OCI-LY7 (cell line): ENCODE data around the gene CGNL1. TPM values are rescaled to one million over a fixed set of nuclear protein-coding genes. Genes with fewer than 3 reads are reported as not detected.

ENCODE experiments used
- BruUV-seq: library from RNA; stranded (reverse); fragments of 400-500 nt; replicated peaks from 2 replicates; lab custom pipeline; 2021; lab: Mats Ljungman, UMichigan
- CTCF ChIA-PET: fragments of 300-600 bp; sonication (Branson Sonifier 250); formaldehyde crosslinking; loops from one replicate; lab custom pipeline; 2022; ENCODE audit warnings: antibody characterized with exemption; ENCODE audit not compliant: unreplicated experiment; lab: Charles Lee
- POLR2A ChIA-PET: fragments of 300-600 bp; sonication (Branson Sonifier 250); formaldehyde crosslinking; loops from one replicate; lab custom pipeline; 2022; ENCODE audit warnings: antibody characterized with exemption; lab: Charles Lee
- DNase-seq: peaks from one replicate; pipeline ENCODE4 v3.0.0-alpha.2; 2015; ENCODE audit warnings: low spot score
- H2AFZ ChIP-seq: fragments of 200-600 bp; sonication (generic), shearing (Covaris generic); 2 replicates; pipeline ENCODE4 v1.6.1; 2014; ENCODE audit warnings: mild to moderate bottlenecking, antibody characterized with exemption, low read length, moderate library complexity
- H3K27ac ChIP-seq: fragments of 200-600 bp; sonication (generic); 2 replicates; pipeline ENCODE4 v1.5.1; 2014; ENCODE audit warnings: mixed run types, low read depth, mild to moderate bottlenecking, moderate library complexity, low read length, inconsistent platforms; ENCODE audit not compliant: poor library complexity, severe bottlenecking
- H3K36me3 ChIP-seq: fragments of 200-600 bp; sonication (generic); 2 replicates; pipeline ENCODE4 v1.6.1; 2014; ENCODE audit warnings: mild to moderate bottlenecking, antibody characterized with exemption, low read length, moderate library complexity, mixed read lengths; ENCODE audit not compliant: insufficient read depth
- H3K4me1 ChIP-seq: fragments of 200-600 bp; sonication (generic); 2 replicates; pipeline ENCODE4 v1.5.1; 2014; ENCODE audit warnings: mild to moderate bottlenecking, low read length; ENCODE audit not compliant: insufficient read depth, poor library complexity, severe bottlenecking
- H3K4me2 ChIP-seq: fragments of 200-600 bp; sonication (generic); 2 replicates; pipeline ENCODE4 v1.6.1; 2014; ENCODE audit warnings: mild to moderate bottlenecking, low read length
- H3K4me3 ChIP-seq: fragments of 200-600 bp; sonication (generic); 2 replicates; pipeline ENCODE4 v1.5.1; 2014; ENCODE audit warnings: mild to moderate bottlenecking, low read depth, low read length; ENCODE audit not compliant: poor library complexity, severe bottlenecking
- H3K79me2 ChIP-seq: fragments of 200-600 bp; sonication (generic); 2 replicates; pipeline ENCODE4 v1.6.1; 2016; ENCODE audit warnings: low read depth, mild to moderate bottlenecking, low read length, moderate library complexity, mixed read lengths; ENCODE audit not compliant: insufficient read depth
- H3K9me2 ChIP-seq: fragments of 200-600 bp; sonication (generic); 2 replicates; pipeline ENCODE4 v1.6.1; 2016; ENCODE audit warnings: mild to moderate bottlenecking, low read length, mixed read lengths; ENCODE audit not compliant: insufficient read depth
- H3K9me3 ChIP-seq: fragments of 200-600 bp; sonication (generic); 2 replicates; pipeline ENCODE4 v1.6.1; 2014; ENCODE audit warnings: mild to moderate bottlenecking, mixed run types, low read length, mixed read lengths
- H4K20me1 ChIP-seq: fragments of 200-600 bp; sonication (generic); 2 replicates; pipeline ENCODE4 v1.6.1; 2014; ENCODE audit warnings: mild to moderate bottlenecking, antibody characterized with exemption, low read length, moderate library complexity, mixed read lengths; ENCODE audit not compliant: insufficient read depth
- EZH2phosphoT487 ChIP-seq: fragments of 200-600 bp; sonication (generic); IDR thresholded peaks from 2 replicates; pipeline ENCODE4 v1.6.1; 2018; ENCODE audit warnings: low read depth, borderline replicate concordance, mild to moderate bottlenecking, mixed run types, antibody characterized with exemption, low read length, moderate library complexity, mixed read lengths
- intact Hi-C: fragments of 100-400 bp; cut with micrococcal nuclease; formaldehyde crosslinking; loops from one replicate; pipeline ENCODE4 v1.10.0; 2022; ENCODE audit not compliant: unreplicated experiment
- total RNA-seq, 2 experiments: library from RNA; depleted of rRNA in 1 of 2; stranded (reverse); fragments of >200 nt in 1 of 2; shearing (Covaris generic) in 1 of 2; gene quantifications; 2 replicates each; pipeline ENCODE4 v1.2.3, GENCODE V29; 2014 to 2022
- TF ChIP-seq, protein P1 (sequence below): fragments of 200-600 bp; sonication (generic); conservative IDR thresholded peaks from 2 replicates; pipeline ENCODE4 v1.5.1; 2014; ENCODE audit warnings: mild to moderate bottlenecking, antibody characterized with exemption, low read length, moderate library complexity, mixed read lengths

Gene CGNL1
- total RNA-seq, 2 experiments from 2014 or later = 0.04 TPM; not detected in 1

DNA sequence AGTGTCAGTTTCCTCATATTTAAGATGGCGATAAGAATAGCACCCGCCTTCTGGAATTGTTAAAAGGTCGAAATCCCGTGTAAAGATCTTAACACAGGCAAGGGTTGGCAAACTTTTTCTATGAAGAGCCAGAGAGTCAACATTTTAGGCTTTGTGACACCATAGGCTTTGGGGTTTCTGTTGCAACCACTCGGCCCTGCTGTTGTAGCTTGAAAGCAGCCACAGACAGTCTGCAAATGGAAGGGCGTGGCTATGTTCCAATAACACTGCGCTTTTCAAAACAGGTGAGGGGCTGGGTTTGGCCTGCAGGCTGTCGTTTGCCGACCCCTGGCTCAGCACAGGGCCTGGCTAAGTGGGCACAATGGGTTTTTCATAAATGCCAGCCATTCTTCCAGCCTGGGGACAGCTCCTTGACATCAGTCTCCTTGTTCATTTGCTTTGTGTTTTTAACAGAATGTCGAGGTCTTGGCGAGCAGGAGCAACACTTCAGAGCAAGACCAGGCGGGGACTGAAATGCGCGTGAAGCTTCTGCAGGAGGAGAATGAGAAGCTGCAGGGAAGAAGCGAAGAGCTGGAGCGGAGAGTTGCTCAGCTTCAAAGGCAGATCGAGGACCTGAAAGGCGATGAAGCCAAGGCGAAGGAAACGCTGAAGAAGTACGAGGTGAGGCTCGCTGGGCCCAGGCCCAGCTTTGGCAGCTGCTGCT is 140.2 kb downstream of the CGNL1 start:
- POLR2A ChIA-PET = interaction anchor here (0.5 kb wide), 1 partner anchor 272 kb away, joined by 3 read pairs; no protein-coding TSS in a partner anchor
- CTCF ChIA-PET = no interaction called here
- no peaks in the 10 kb centered on the region for H3K4me1 ChIP-seq
- intact Hi-C loops = no loop called here
- H2AFZ ChIP-seq = no peak overlapping the region
- H3K4me2 ChIP-seq = no peak overlapping the region
- no peak for DNase-seq
- H3K27ac ChIP-seq = no peak overlapping the region
- no peaks in the 10 kb centered on the region for H3K79me2 ChIP-seq
- no peaks in the 10 kb centered on the region for H3K36me3 ChIP-seq
- no peak for TF ChIP-seq EZH2phosphoT487
- TF ChIP-seq, protein P1, sequence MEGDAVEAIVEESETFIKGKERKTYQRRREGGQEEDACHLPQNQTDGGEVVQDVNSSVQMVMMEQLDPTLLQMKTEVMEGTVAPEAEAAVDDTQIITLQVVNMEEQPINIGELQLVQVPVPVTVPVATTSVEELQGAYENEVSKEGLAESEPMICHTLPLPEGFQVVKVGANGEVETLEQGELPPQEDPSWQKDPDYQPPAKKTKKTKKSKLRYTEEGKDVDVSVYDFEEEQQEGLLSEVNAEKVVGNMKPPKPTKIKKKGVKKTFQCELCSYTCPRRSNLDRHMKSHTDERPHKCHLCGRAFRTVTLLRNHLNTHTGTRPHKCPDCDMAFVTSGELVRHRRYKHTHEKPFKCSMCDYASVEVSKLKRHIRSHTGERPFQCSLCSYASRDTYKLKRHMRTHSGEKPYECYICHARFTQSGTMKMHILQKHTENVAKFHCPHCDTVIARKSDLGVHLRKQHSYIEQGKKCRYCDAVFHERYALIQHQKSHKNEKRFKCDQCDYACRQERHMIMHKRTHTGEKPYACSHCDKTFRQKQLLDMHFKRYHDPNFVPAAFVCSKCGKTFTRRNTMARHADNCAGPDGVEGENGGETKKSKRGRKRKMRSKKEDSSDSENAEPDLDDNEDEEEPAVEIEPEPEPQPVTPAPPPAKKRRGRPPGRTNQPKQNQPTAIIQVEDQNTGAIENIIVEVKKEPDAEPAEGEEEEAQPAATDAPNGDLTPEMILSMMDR = no peak
- no TSS peak for BruUV-seq
- no peaks in the 10 kb centered on the region for H4K20me1 ChIP-seq
- no peak overlapping the region for H3K4me3 ChIP-seq
- no peaks in the 10 kb centered on the region for H3K9me2 ChIP-seq
- no peaks in the 10 kb centered on the region for H3K9me3 ChIP-seq

- ChIA-PET CTCF (no interaction called here), POLR2A (interaction anchor here (0.5 kb wide), 1 partner anchor 272 kb away, joined by 3 read pairs; no protein-coding TSS in a partner anchor)
- Histone ChIP-seq H3K79me2 (no peaks in the 10 kb centered on the region), H4K20me1 (no peaks in the 10 kb centered on the region), H3K9me3 (no peaks in the 10 kb centered on the region), H3K4me2 (no peak overlapping the region), H3K9me2 (no peaks in the 10 kb centered on the region), H3K27ac (no peak overlapping the region), H3K4me1 (no peaks in the 10 kb centered on the region), H3K36me3 (no peaks in the 10 kb centered on the region), H2AFZ (no peak overlapping the region), H3K4me3 (no peak overlapping the region)
- BruUV-seq = no TSS peak
- no peak for DNase-seq
- TF ChIP-seq EZH2phosphoT487 = no peak
- TF ChIP-seq, protein P1 = no peak
- intact Hi-C loops = no loop called here
These were observed 140.8 kb downstream of the CGNL1 start for GRCh38 chr15:57517030-57517671.
